Right lobe of liver (tissue), 4 donors: Measurements from ENCODE around the gene DNAH10.

ENCODE experiments used
- CTCF ChIP-seq, 4 donors: fragments of 200-600 bp in 3 of 4; fragments of 450-650 bp in 1 of 4; IDR thresholded peaks; one replicate each; pipeline versions ENCODE4 v1.5.1 to v1.8.0; 2016 to 2022; ENCODE audit warnings: antibody characterized with exemption in 4 of 4, mild to moderate bottlenecking in 2 of 4
- POLR2A ChIP-seq: fragments of 450-650 bp; IDR thresholded peaks from one replicate; pipeline ENCODE4 v1.6.1; 2017; ENCODE audit warnings: antibody characterized with exemption, mild to moderate bottlenecking
- donor health status: DM: no; HTN: no; CAD: no.
- donor health status: DM: no; HTN: no; CAD: no.
- donor health status: DM: no; HTN: yes; CAD: no.

DNA sequence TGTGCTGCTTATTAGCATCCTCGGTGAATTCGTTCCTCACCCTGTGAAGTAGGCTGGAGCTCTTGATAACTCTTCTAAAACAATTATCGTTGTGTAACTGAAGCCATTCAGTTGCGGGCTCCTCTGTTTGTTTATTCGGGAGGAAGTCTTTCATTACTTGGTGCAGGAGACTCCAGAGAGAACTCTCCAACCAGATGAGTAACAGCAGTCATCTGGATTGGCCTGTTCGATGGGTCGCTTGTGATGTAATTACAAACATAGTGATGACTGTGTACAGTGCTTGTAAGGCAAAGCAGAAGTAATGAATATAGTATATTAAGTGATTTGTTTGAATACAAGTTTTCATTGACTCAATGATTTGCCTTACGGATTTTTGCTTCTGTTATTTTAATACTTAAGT, 39.1 kb upstream of the DNAH10 start:
- TF ChIP-seq CTCF (IDR thresholded peaks at IDR 0.05) (no peak), POLR2A (no peak)
